HEK293T (cell line): ENCODE measurements around the gene P2RX2.

ENCODE experiments used
- ARNT ChIP-seq: fragments of 450-650 bp; IDR thresholded peaks from 2 replicates; pipeline ENCODE4 v1.6.1; 2017; ENCODE audit warnings: mild to moderate bottlenecking
- BHLHE40 ChIP-seq: fragments of 450-650 bp; IDR thresholded peaks from 2 replicates; pipeline ENCODE4 v1.6.1; 2016; ENCODE audit warnings: mild to moderate bottlenecking, moderate library complexity, borderline replicate concordance
- CTBP1 ChIP-seq: fragments of 450-650 bp; IDR thresholded peaks from 2 replicates; pipeline ENCODE4 v1.6.1; 2016; ENCODE audit warnings: borderline replicate concordance
- FOXA1 ChIP-seq: fragments of 450-650 bp; IDR thresholded peaks from 2 replicates; pipeline ENCODE4 v1.6.1; 2016; ENCODE audit warnings: mild to moderate bottlenecking
- FOXK2 ChIP-seq: fragments of 450-650 bp; IDR thresholded peaks from 2 replicates; pipeline ENCODE4 v1.6.1; 2016; ENCODE audit warnings: mild to moderate bottlenecking
- FOXM1 ChIP-seq: fragments of 450-650 bp; IDR thresholded peaks from 2 replicates; pipeline ENCODE4 v1.6.1; 2017; ENCODE audit warnings: mild to moderate bottlenecking, borderline replicate concordance
- HDGF ChIP-seq: fragments of 450-650 bp; IDR thresholded peaks from 2 replicates; pipeline ENCODE4 v1.6.1; 2017; ENCODE audit warnings: antibody characterized with exemption, borderline replicate concordance
- LEF1 ChIP-seq: fragments of 450-650 bp; IDR thresholded peaks from 2 replicates; pipeline ENCODE4 v1.6.1; 2017; ENCODE audit warnings: mild to moderate bottlenecking, borderline replicate concordance
- NFRKB ChIP-seq: fragments of 450-650 bp; IDR thresholded peaks from 2 replicates; pipeline ENCODE4 v1.6.1; 2016; ENCODE audit warnings: mild to moderate bottlenecking, moderate library complexity
- PKNOX1 ChIP-seq: fragments of 450-650 bp; IDR thresholded peaks from 2 replicates; pipeline ENCODE4 v1.6.1; 2016
- SP1 ChIP-seq: fragments of 450-650 bp; IDR thresholded peaks from 2 replicates; pipeline ENCODE4 v1.6.1; 2017
- SUZ12 ChIP-seq: fragments of 450-650 bp; IDR thresholded peaks from 2 replicates; pipeline ENCODE4 v1.6.1; 2016; ENCODE audit warnings: mild to moderate bottlenecking
- TARDBP ChIP-seq: fragments of 450-650 bp; IDR thresholded peaks from 2 replicates; pipeline ENCODE4 v1.6.1; 2016

- TF ChIP-seq SP1 (no peak), NFRKB (no peak), FOXA1 (no peak), HDGF (no peak), TARDBP (no peak), PKNOX1 (no peak), FOXK2 (no peak), BHLHE40 (no peak), FOXM1 (no peak), ARNT (no peak), SUZ12 (no peak), LEF1 (no peak), CTBP1 (no peak)
These were observed 46.5 kb downstream of the P2RX2 start for GRCh38 chr12:132665149-132665491.
